Urinary bladder (tissue), 2 donors: ENCODE results near the gene CCL11. TPM values are rescaled to one million over a fixed set of nuclear protein-coding genes. Genes with fewer than 3 reads are reported as not detected.

Source experiments
- polyA plus RNA-seq: library from polyadenylated mRNA; stranded (reverse); fragments of 200-250 nt; gene quantifications from one replicate; pipeline ENCODE4 v1.2.3, GENCODE V29; 2013
- total RNA-seq: library from RNA; depleted of rRNA; stranded (reverse); fragments of >200 nt; gene quantifications from one replicate; pipeline ENCODE4 v1.2.3, GENCODE V29; 2014
- donor health status: healthy.

Gene CCL11
- total and polyA plus RNA-seq, 2 donors, result 0.29 to 1.7 TPM

Other genes starting within 250 kb of the CCL11 start
- 22.4 TPM for gene CCL2, start 30.5 kb upstream of the CCL11 start, total RNA-seq
- 46.2 TPM for gene CCL2, start 30.5 kb upstream of the CCL11 start, polyA plus RNA-seq
- not detected for gene CCL7, start 15.5 kb upstream of the CCL11 start, total RNA-seq
- gene CCL7, start 15.5 kb upstream of the CCL11 start, polyA plus RNA-seq, result 0.15 TPM
- gene CCL8, start 33.7 kb downstream of the CCL11 start, total RNA-seq, result 1.0 TPM
- 0.44 TPM for gene CCL8, start 33.7 kb downstream of the CCL11 start, polyA plus RNA-seq
- 1.6 TPM for gene CCL13, start 70.7 kb downstream of the CCL11 start, total RNA-seq
- 3.5 TPM for gene CCL13, start 70.7 kb downstream of the CCL11 start, polyA plus RNA-seq
- not detected for gene CCL1, start 77.5 kb downstream of the CCL11 start, total RNA-seq
- not detected for gene CCL1, start 77.5 kb downstream of the CCL11 start, polyA plus RNA-seq